ENCODE measurements around the gene TOMM40L. TPM values are rescaled to one million over a fixed set of nuclear protein-coding genes. Genes with fewer than 3 reads are reported as not detected.

TOMM40L gene
- total RNA-seq, 1 donor from 2014 or later, result 18.5 TPM

GRCh38 chr1:161196521-161197451 lies 29.1 kb upstream of the TOMM40L start:
- DNase-seq (ENCODE audit: low spot score), result no peak

DNA sequence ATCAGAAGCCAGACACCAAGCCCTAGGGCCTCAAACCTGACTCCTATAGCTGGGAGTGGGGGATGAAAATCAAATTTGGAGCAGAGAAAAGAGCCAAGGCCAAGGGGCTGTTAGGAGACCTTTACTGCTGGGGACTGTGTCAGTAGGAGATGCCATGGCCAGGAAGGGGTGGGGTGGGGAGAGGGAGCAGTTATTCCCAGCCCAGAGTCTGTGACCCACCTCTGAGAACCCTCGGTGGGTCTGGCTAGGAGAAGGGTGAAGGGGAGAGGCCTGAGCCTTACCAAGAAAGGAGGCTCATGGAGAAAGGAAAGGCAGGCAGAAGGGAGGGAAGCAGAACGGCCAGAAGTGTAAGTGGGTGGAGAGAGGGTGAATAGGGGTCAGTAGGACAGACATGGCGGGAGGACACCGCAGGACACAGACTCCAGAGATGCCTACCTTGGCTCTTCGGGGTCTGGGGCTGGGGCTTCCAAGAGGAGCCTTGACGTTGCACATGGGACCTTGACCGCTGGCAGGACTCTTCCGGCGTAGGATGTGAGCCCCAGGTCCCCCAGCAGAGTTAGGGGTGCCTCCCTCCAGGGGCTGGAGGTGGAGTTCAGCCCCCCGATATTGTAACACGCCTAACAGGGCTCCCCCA lies 28.2 kb upstream of the TOMM40L start:
- DNase-seq (ENCODE audit: low spot score), result no peak

DNA sequence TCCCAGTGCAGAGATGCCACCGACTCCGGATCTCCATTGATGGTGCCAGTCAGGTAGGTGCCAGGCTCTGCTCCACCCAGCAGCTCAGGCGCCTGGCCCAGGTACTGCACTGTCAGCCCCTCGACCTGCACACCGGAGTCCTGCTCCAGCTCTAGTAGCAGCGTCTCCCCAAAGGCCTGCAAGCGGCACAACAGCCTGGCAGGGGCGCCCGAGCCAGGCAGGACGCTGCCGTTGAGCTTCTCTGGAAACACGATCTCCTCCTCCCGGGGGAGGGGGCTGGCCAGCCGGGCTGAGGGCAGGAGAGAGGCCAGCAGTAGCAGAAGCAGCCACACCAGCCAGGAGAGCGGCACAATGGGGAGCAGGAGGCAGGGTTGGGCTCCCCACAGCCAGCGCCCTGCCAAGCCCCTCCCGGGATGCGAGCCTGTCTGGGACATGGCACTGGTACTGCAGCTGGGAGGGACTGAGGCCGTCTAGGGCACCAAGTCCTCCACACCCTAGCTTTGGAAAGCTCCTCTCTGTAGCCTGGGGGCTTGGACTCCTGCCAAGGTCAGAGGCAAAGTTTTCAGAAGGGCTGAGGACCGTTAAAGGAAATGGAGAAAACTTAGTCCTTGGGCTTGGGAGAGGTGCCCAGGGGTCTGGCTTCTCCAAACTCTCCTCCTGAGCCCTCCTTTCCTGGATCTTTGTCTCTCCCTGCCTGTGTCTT lies 27.5 kb upstream of the TOMM40L start:
- DNase-seq (ENCODE audit: low spot score), result no peak

DNA sequence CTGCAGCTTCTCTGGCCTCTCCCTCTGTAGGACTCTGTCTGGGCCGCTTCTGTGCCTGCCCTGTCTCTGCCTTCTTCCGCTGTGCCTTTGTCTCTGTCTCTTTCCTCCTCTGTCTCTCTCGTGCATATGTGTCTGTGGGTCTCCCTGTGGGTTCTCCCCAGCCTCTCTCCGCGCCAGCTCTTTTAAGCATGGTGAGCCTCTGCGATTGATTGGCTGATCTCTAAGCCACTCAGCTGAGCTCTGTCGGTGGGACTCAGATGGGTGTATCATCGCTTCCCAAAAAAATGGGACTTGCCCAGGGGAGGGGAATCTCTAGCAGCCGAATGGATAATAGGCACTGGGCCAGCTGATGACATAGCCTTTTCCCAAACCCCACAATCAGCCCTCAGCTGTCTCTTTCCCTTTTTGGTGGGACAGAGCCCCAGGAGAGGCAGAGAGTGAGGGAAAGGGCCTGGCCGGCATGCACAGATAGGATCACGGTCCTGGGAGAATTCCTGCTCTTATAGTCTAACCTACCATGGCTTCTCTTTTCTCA lies 26.9 kb upstream of the TOMM40L start, which contains the start of gene ADAMTS4:
Gene ADAMTS4, minus strand, starts transcription at position 158 of the 535 bp plus-strand sequence. CDS start 427 bp downstream, outside the sequence.
- DNase-seq (ENCODE audit: low spot score), result no peak

- no peak for DNase-seq (ENCODE audit: low spot score)
Measured at GRCh38 chr1:161199506-161200139, 26.2 kb upstream of the TOMM40L start.

DNA sequence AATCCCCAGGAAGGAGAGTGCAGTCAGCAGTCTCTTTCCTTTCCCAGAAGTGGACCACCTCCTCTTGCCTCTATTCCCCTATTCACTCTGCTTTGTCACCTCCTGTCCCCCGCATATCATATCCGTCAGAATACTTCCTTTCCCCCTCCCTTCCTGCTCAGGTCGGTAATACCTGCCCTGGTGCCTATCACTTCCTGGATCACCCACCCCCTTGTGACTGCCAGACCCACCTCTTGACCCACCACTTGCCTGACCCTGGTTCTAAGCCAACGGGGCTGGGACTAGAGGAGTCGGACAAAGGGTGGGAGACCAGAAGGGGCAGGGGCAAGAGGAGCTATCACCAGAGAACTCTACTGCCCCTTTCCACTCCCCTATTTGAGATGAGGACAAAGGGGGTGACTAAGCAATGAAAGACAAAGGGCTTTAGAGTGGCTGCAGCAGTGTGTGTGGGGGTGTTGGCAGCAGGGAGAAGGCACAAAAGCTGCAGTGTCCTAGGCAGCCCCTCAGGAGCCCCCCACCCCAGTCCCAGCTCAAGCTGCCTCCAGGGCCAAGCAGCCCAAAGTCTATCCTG lies 25.4 kb upstream of the TOMM40L start:
- no peak for DNase-seq (ENCODE audit: low spot score)

GRCh38 chr1:161200992-161201835 lies 24.6 kb upstream of the TOMM40L start:
- DNase-seq (ENCODE audit: low spot score), result no peak

DNA sequence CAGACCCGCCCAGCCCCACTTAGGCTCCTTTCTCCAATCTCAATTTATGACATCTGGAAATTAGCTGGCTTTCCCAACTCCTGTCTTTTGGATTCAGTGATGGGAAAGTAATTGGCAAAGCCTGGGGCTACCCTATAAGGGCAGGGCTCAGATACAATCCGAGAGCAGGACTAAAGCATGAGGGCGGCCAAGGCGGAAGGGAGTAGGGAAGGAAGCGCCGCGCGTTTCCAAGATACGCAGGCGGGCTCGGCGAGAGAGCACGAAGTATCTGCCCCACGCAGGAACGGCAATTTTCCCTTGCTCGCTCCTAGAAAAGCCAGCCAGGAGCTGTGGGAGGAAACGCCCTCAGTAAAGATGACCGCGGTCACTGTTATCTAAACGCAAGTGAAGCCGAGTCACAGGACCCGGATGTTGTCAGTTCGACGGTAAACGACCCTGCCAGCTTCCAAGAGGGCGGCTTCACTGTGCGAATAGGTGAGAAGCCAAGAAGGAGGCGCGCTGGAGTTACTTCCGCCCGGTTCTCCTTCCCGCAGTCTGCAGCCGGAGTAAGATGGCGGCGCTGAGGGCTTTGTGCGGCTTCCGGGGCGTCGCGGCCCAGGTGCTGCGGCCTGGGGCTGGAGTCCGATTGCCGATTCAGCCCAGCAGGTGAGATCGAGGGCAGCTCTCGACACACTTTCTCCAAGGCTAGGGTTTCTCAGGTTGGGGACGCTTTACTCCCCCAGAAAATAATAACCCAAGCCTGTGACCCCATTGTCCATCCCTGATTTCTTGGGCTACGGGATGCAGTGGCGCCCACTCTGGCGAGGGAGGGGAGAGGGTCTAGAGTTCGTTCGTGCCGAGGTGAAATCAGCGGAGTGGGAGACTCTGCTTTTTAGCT lies 23.8 kb upstream of the TOMM40L start, which contains the start of gene NDUFS2:
Gene NDUFS2, plus strand, starts transcription at position 532 of the 877 bp plus-strand sequence. Its CDS starts 19 bp downstream, at position 551.
- peak; percentile 97 for DNase-seq (ENCODE audit: low spot score)

GRCh38 chr1:161206411-161207140 lies 19.3 kb upstream of the TOMM40L start:
- no peak for DNase-seq (ENCODE audit: low spot score)

- DNase-seq (ENCODE audit: low spot score), result no peak
Measured at GRCh38 chr1:161207173-161207572, 18.7 kb upstream of the TOMM40L start.

- DNase-seq (ENCODE audit: low spot score), result no peak
Measured at GRCh38 chr1:161209790-161210409, 16.0 kb upstream of the TOMM40L start.

DNA sequence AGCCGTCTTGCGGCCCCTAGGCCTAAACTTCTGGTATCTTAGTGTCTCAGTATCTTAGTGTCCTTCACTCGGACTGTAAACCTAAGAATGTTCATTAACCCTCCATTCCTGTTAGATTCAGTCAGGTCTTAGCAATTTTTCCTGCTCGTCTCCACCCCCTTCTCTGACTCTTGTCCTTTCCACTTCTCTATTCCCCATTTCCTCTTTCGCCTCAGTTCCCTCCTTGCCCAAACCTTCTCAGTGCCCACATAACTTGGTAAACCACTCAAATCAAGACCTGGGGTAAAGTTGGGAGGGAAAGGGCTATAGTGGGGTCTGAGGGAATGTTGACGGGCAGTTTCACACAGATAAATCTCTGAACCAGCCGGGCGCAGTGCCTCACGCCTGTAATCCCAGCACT lies 11.5 kb upstream of the TOMM40L start:
- DNase-seq (ENCODE audit: low spot score), result no peak

DNA sequence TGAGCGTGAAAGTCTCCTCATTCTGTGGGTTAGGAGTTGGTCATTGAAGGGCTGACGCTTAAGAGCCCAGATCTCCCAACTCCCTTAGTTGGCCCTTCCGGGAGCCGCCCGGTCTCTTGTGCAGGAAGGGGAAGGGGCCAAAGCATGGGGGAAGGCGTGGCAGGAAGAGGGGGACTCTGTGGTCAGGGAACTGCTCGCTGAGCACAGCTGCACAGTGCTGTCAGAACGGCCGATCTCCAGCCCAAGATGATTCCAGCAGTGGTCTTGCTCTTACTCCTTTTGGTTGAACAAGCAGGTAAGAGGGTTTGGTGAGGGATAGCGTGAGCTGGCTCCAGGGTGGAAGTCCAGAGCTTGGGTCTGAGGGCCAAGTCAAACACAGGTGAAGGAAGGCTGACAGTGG lies 10.8 kb upstream of the TOMM40L start, which contains the start of gene FCER1G:
Gene FCER1G, plus strand, starts transcription at position 220 of the 400 bp plus-strand sequence. Its CDS starts 27 bp downstream, at position 247.
- no peak for DNase-seq (ENCODE audit: low spot score)

- no peak for DNase-seq (ENCODE audit: low spot score)
Measured at GRCh38 chr1:161216945-161217712, 8.7 kb upstream of the TOMM40L start.

DNA sequence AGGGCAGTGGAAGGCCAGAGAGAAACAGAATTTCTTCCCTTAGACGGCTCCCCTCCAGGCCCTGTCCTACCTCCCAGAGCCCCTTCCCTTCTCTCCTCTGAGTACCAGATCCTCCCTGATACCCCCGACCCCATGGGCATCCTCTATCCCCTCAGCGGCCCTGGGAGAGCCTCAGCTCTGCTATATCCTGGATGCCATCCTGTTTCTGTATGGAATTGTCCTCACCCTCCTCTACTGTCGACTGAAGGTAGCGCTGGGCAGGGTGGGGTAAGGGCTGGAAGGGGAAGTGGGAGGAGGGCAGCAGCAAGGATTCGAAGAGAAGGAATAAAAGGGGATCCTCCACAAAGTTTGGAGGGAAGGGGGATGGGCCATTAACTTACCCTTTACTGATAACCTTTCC lies 8.0 kb upstream of the TOMM40L start:
- DNase-seq (ENCODE audit: low spot score), result no peak

- DNase-seq (ENCODE audit: low spot score), result no peak
Measured at GRCh38 chr1:161218301-161219077, 7.4 kb upstream of the TOMM40L start.

All from mesenteric fat pad (tissue), 1 donor.